ENCODE measurements around the gene KIAA2012.

GRCh38 chr2:202147775-202148174 lies 74.7 kb downstream of the KIAA2012 start:
- TF ChIP-seq MAX (IDR thresholded peaks at IDR 0.05) (no peak), CTCF (IDR thresholded peaks at IDR 0.05; ENCODE audit: low read depth, low read length, missing input control) (no peak), NR2F2 (IDR thresholded peaks at IDR 0.05) (no peak), YY1 (IDR thresholded peaks at IDR 0.05) (no peak), RAD21 (IDR thresholded peaks at IDR 0.05) (no peak), GABPA (IDR thresholded peaks at IDR 0.05 in 1 of 2, conservative IDR thresholded peaks at IDR 0.05 in 1 of 2) (no peak), HNF4G (IDR thresholded peaks at IDR 0.05) (no peak), ATF3 (IDR thresholded peaks at IDR 0.05) (no peak), REST (IDR thresholded peaks at IDR 0.05) (no peak), JUND (IDR thresholded peaks at IDR 0.05) (no peak), TAF1 (conservative IDR thresholded peaks at IDR 0.05) (no peak), SP1 (IDR thresholded peaks at IDR 0.05) (no peak)
